ENCODE results near the gene N4BP2L1.
"Not testable (repeated sequence)": the region's sequence is repeated elsewhere in the genome, so short reads cannot be mapped to it uniquely, and the experiment has no call there.

N4BP2L1 gene

GRCh38 chr13:32383836-32384618, 43.9 kb downstream of the N4BP2L1 start:
- TF ChIP-seq, protein P1, sequence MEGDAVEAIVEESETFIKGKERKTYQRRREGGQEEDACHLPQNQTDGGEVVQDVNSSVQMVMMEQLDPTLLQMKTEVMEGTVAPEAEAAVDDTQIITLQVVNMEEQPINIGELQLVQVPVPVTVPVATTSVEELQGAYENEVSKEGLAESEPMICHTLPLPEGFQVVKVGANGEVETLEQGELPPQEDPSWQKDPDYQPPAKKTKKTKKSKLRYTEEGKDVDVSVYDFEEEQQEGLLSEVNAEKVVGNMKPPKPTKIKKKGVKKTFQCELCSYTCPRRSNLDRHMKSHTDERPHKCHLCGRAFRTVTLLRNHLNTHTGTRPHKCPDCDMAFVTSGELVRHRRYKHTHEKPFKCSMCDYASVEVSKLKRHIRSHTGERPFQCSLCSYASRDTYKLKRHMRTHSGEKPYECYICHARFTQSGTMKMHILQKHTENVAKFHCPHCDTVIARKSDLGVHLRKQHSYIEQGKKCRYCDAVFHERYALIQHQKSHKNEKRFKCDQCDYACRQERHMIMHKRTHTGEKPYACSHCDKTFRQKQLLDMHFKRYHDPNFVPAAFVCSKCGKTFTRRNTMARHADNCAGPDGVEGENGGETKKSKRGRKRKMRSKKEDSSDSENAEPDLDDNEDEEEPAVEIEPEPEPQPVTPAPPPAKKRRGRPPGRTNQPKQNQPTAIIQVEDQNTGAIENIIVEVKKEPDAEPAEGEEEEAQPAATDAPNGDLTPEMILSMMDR (IDR thresholded peaks at IDR 0.05; ENCODE audit: low read length, missing control alignments) = no peak
- DNase-seq (ENCODE audit: low read depth) = no peak
- H3K4me3 ChIP-seq (replicated peaks; ENCODE audit: low read depth, low read length) = no peak overlapping the region

DNA sequence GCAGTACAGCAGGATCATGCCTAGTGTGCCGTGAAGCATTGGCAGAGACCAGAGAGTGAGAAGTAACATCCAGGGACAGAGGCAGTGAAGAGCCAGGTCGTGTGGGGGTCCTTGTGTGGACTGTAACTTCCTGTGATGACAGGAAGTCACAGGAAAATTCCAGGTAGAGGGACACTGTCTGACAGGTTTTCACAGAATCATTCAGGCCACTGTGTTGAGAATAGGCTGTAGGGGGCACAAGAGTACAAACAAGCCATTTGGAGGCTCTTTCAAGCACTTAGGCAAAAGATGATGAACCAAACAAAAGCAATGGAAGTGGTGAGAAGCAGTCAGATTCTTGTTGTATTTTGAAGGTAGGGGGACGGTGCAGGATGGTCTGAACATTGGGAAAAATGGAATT, 46.4 kb downstream of the N4BP2L1 start:
- peak; percentile 63 for DNase-seq (ENCODE audit: low read depth)
- TF ChIP-seq, protein P1 (IDR thresholded peaks at IDR 0.05; ENCODE audit: low read length, missing control alignments) = peak; percentile 73
- H3K4me3 ChIP-seq (replicated peaks; ENCODE audit: low read depth, low read length) = no peak overlapping the region

DNA sequence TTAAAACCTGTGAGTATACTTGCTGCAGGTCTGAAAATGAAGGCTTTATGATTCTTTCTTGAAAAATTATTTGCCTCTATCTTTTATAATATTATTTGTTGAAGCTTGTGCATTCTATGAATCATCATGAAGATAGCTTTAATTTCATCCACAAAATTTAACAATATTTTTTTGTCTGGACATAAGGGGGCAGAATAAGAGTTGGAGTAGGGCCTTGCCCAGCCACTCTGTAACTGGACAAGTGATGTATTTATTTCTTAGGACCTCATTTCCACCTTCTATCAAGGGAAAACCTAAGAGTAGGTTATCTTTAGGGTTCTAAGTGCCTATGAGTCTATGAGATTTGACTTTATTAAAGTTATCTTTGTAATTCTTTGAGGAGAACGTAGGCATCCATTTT, 49.9 kb downstream of the N4BP2L1 start:
- H3K4me3 ChIP-seq (replicated peaks; ENCODE audit: low read depth, low read length) = no peak overlapping the region
- DNase-seq (ENCODE audit: low read depth) = peak; percentile 7
- TF ChIP-seq, protein P1 (IDR thresholded peaks at IDR 0.05; ENCODE audit: low read length, missing control alignments) = no peak

- TF ChIP-seq, protein P1 (IDR thresholded peaks at IDR 0.05; ENCODE audit: low read length, missing control alignments) = no peak
- no peak overlapping the region for H3K4me3 ChIP-seq (replicated peaks; ENCODE audit: low read depth, low read length)
- DNase-seq (ENCODE audit: low read depth) = no peak
Measured at GRCh38 chr13:32376642-32377415, 51.1 kb downstream of the N4BP2L1 start.

DNA sequence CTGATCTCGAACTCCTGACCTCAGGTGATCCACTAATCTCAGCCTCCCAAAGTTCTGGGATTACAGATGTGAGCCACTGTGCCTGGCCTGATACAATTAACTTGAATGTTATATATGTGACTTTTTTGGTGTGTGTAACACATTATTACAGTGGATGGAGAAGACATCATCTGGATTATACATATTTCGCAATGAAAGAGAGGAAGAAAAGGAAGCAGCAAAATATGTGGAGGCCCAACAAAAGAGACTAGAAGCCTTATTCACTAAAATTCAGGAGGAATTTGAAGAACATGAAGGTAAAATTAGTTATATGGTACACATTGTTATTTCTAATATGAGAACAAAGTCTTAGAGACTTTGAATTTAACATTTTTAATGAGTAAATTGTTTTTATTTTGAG, 57.1 kb downstream of the N4BP2L1 start:
- TF ChIP-seq, protein P1 (IDR thresholded peaks at IDR 0.05; ENCODE audit: low read length, missing control alignments) = no peak
- H3K4me3 ChIP-seq (replicated peaks; ENCODE audit: low read depth, low read length) = no peak overlapping the region
- no peak for DNase-seq (ENCODE audit: low read depth)

DNA sequence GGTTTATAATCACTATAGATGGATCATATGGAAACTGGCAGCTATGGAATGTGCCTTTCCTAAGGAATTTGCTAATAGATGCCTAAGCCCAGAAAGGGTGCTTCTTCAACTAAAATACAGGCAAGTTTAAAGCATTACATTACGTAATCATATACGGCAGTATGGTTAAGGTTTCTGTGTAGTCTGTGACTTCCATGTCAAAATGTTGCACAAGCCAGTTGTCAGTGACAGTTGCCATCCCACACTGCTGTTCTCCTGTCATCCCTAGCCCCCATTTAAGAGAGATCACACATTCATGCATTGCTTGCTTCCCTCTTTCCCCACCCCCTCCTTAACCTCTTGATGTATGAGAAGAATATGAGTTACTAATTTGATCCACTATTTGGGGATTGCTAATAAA, 65.4 kb downstream of the N4BP2L1 start:
- DNase-seq (ENCODE audit: low read depth) = no peak
- TF ChIP-seq, protein P1 (IDR thresholded peaks at IDR 0.05; ENCODE audit: low read length, missing control alignments) = no peak

GRCh38 chr13:32355935-32356334, 72.0 kb downstream of the N4BP2L1 start:
- H3K4me3 ChIP-seq (replicated peaks; ENCODE audit: low read depth, low read length); DNase-seq (ENCODE audit: low read depth): not testable (repeated sequence)

More for the DNA sequence above, 65.4 kb downstream of the N4BP2L1 start:
- H3K4me3 ChIP-seq (replicated peaks; ENCODE audit: low read depth, low read length) = no peak overlapping the region

Data from fibroblast of pulmonary artery (primary cell).